Activated CD4-positive, alpha-beta memory T cell treated with anti-CD3 and anti-CD28 coated beads for 36 hours (primary cell): ENCODE data around the gene PGAM1. TPM values are rescaled to one million over a fixed set of nuclear protein-coding genes. Genes with fewer than 3 reads are reported as not detected.
"Not testable (repeated sequence)": the region's sequence is repeated elsewhere in the genome, so short reads cannot be mapped to it uniquely, and the experiment has no call there.

Experiments used
- CTCF ChIA-PET: fragments of 350-600 bp; sonication (Branson Sonifier 250); formaldehyde crosslinking; loops from one replicate; lab custom pipeline; 2021; ENCODE audit warnings: antibody characterized with exemption, inconsistent platforms; lab: Charles Lee
- POLR2A ChIA-PET: fragments of 350-600 bp; sonication (Branson Sonifier 250); formaldehyde crosslinking; loops from one replicate; lab custom pipeline; 2021; ENCODE audit warnings: antibody characterized with exemption; lab: Charles Lee
- DNase-seq: peaks from one replicate; pipeline ENCODE4 v3.0.0-alpha.2; 2020
- H3K27ac Mint-ChIP-seq: one replicate; pipeline ENCODE4 v1.8.0; 2021; ENCODE audit warnings: mixed read lengths
- H3K27me3 Mint-ChIP-seq: one replicate; pipeline ENCODE4 v1.8.0; 2021; ENCODE audit warnings: mixed read lengths
- H3K36me3 Mint-ChIP-seq: one replicate; pipeline ENCODE4 v1.8.0; 2021; ENCODE audit warnings: mixed read lengths
- H3K4me1 Mint-ChIP-seq: one replicate; pipeline ENCODE4 v1.8.0; 2021; ENCODE audit warnings: low read depth, mixed read lengths
- H3K4me3 Mint-ChIP-seq: one replicate; pipeline ENCODE4 v1.8.0; 2021; ENCODE audit warnings: mild to moderate bottlenecking, mixed read lengths
- H3K9me3 Mint-ChIP-seq: one replicate; pipeline ENCODE4 v1.8.0; 2021; ENCODE audit warnings: mixed read lengths
- intact Hi-C: fragments of 100-400 bp; cut with micrococcal nuclease; formaldehyde crosslinking; loops from one replicate; pipeline ENCODE4 v1.15.1; 2023
- total RNA-seq, 2 experiments: library from RNA; stranded (reverse); gene quantifications; one replicate each; pipeline ENCODE4 v1.2.3, GENCODE V29; 2021

PGAM1 gene
- total RNA-seq, 2 experiments from 2014 or later: 1,430 to 1,457 TPM

DNA sequence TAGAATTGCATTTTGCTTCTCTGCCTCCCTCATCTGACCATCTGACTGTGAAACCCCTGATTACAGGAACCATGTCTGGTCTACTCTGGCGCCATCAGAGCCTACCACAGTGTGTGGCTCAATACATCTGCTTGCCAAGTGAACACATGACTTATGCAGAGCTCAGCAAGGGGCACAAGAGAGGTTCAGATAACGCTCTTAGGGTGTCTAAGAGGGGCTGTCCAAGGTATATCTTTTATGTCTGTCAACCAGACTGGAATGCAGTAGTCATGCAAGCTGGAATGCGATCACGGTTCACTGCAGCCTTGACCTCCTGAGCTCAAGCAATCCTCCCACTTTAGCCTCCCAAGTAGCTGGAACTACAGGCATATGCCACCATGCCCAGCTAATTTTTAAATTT, 14.6 kb upstream of the PGAM1 start:
- Mint-ChIP-seq H3K9me3 (no peaks in the 10 kb centered on the region), H3K4me1 (peaks cover 47% of the 10 kb centered on the region), H3K4me3 (no peak overlapping the region), H3K27me3 (no peaks in the 10 kb centered on the region), H3K27ac (no peak overlapping the region), H3K36me3 (no peaks in the 10 kb centered on the region)
- POLR2A ChIA-PET: interaction anchor here (5.3 to 6.2 kb wide), 2 partner anchors 15 to 34 kb away, joined by 70 to 326 read pairs; partner anchors contain the start of genes EXOSC1, PGAM1 and ZDHHC16
- DNase-seq: no peak
- intact Hi-C loops: no loop called here
- CTCF ChIA-PET: interaction anchor here (0.7 to 16.2 kb wide), 7 partner anchors 10 to 142 kb away, joined by 3 to 194 read pairs (median 6); partner anchors contain the start of gene PGAM1

DNA sequence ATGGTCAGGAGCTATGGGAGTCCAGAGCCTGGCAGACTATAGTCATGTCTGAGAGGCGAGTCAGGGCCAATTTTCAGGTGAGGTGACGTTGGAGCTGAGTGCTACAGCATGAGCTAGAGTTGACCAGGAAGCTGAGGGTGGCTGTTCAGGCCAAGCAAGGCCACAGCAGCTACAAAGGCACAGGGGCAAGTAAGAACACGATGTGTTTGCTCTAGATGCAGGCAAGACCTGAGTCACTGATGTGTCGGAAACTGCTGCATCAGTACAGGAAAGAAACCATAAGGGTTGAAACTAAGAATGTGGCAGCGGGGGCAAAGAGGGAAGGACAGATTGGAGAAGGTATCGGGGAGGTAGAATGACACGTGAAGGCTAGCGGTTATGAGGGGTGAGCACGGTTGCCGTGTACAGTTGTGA, 13.1 kb upstream of the PGAM1 start:
- no peaks in the 10 kb centered on the region for H3K27me3 Mint-ChIP-seq
- peak overlapping the region; percentile 59 for H3K4me3 Mint-ChIP-seq
- CTCF ChIA-PET: interaction anchor here (1.4 to 16.2 kb wide), 5 partner anchors 9 to 31 kb away, joined by 9 to 194 read pairs (median 19); partner anchors contain the start of genes PGAM1 and RRP12
- peak overlapping the region; percentile 92 for H3K27ac Mint-ChIP-seq
- POLR2A ChIA-PET: interaction anchor here (0.6 to 6.2 kb wide), 8 partner anchors 8 to 84 kb away, joined by 3 to 326 read pairs (median 13); partner anchors contain the start of genes EXOSC1, PGAM1, RRP12 and ZDHHC16
- H3K4me1 Mint-ChIP-seq: peaks cover 55% of the 10 kb centered on the region
- intact Hi-C loops: loop anchor here (1.0 kb wide), 2 partner anchors 10 to 31 kb away; no protein-coding TSS in a partner anchor
- no peaks in the 10 kb centered on the region for H3K36me3 Mint-ChIP-seq
- H3K9me3 Mint-ChIP-seq: no peaks in the 10 kb centered on the region
- DNase-seq: peak; percentile 90

DNA sequence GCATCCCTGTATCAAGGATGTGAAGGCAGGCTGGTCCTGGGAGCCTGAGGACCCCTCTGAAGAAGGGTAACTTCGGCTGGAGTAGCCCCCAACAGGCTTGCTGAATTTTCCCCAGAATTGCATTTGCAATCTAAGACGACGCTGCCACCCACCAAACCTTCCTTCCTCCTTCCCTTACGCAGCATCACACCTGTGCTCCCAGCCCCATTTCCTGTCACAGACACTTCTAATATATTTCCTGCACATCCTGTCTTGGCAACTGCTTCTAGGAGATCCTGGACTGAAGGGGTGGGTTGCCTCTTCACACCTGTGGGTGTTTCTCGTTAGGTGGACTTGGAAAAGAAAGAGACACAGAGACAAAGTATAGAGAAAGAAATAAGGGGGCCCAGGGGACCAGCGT, 9.4 kb upstream of the PGAM1 start:
- CTCF ChIA-PET: no interaction called here
- peaks cover 84% of the 10 kb centered on the region for H3K4me1 Mint-ChIP-seq

DNA sequence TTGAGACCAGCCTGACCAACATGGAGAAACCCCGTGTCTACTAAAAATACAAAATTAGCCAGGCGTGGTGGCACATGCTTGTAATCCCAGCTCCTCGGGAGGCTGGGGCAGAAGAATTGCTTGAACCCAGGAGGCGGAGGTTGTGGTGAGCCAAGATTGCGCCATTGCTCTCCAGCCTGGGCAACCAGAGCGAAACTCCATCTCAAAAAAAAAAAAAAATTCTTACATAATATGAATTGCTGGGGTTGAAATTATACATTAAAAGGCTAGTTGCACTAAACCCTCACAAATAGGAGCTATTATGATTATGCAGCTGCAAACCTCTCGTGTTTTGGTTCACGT, 2.3 kb upstream of the PGAM1 start:
- intact Hi-C loops: loop anchor here (1.0 to 10.0 kb wide), 4 partner anchors 10 to 836 kb away; partner anchors contain the start of genes LCOR and TM9SF3
- Mint-ChIP-seq H3K36me3 (peaks cover 29% of the 10 kb centered on the region), H3K27ac (peak overlapping the region; percentile 98), H3K4me1 (peaks cover 53% of the 10 kb centered on the region), H3K4me3 (peak overlapping the region; percentile 72)
- POLR2A ChIA-PET: interaction anchor here (0.6 to 10.2 kb wide), 6 partner anchors 10 to 74 kb away, joined by 3 to 326 read pairs (median 13); partner anchors contain the start of gene RRP12
- H3K27me3 Mint-ChIP-seq, DNase-seq, H3K9me3 Mint-ChIP-seq: not testable (repeated sequence)
- CTCF ChIA-PET: interaction anchor here (0.7 to 8.7 kb wide), 3 partner anchors 16 to 212 kb away, joined by 3 to 194 read pairs (median 6); partner anchors contain the start of gene RRP12

More for the DNA sequence above, 9.4 kb upstream of the PGAM1 start:
- H3K36me3 Mint-ChIP-seq: peaks cover 3% of the 10 kb centered on the region
- POLR2A ChIA-PET: interaction anchor here (4.6 to 6.2 kb wide), 2 partner anchors 10 to 18 kb away, joined by 21 to 326 read pairs; partner anchors contain the start of gene PGAM1
- intact Hi-C loops: no loop called here
- H3K4me3 Mint-ChIP-seq: no peak overlapping the region
- no peaks in the 10 kb centered on the region for H3K27me3 Mint-ChIP-seq
- H3K27ac Mint-ChIP-seq: peak overlapping the region; percentile 98
- H3K9me3 Mint-ChIP-seq: no peaks in the 10 kb centered on the region
- DNase-seq: no peak

DNA sequence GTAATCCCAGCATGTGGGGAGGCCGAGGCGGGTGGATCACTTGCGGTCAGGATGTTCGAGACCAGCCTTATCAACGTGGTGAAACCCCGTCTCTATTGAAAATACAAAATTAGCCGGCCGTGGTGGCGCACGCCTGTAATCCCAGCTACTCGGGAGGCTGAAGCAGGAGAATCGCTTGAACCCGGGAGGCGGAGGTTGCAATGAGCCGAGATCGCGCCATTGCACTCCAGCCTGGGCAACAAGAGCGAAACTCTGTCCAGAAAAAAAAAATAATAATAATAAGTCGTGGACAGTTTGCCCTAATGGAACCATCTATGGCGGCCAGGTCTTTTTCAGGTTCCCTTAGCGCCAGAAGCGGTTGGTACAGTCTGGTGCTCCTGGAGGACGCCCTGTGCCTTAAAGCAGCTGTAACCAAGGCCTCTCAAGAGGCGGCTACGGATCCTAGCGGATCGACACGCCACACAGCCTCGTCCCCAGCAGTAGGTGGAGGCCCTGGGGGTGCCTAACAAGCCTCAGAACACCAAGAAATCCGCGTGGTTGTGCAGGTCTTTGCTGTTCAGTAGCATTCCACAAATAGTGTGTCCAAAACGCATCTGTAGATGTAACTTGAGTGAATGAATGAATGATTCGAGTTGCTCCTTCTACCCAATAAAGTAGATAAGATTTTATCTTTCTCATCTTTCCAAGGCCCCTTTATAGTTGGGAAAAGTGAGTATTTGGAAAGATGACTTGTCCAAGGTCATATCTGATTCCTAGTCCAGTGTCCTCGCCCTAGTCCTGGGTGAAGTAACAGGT, 982 bp downstream of the PGAM1 start:
- H3K27ac Mint-ChIP-seq: peak overlapping the region; percentile 98
- H3K9me3 Mint-ChIP-seq: peaks cover 2% of the 10 kb centered on the region
- intact Hi-C loops: loop anchor here (10.0 kb wide), 1 partner anchor 592 kb away; the partner anchor contains the start of gene LCOR
- H3K27me3 Mint-ChIP-seq: peaks cover 2% of the 10 kb centered on the region
- POLR2A ChIA-PET: interaction anchor here (0.8 to 10.2 kb wide), 7 partner anchors 8 to 107 kb away, joined by 3 to 326 read pairs (median 10); partner anchors contain the start of gene RRP12
- no peak for DNase-seq
- peaks cover 56% of the 10 kb centered on the region for H3K36me3 Mint-ChIP-seq
- H3K4me3 Mint-ChIP-seq: peak overlapping the region; percentile 93
- CTCF ChIA-PET: interaction anchor here (1.3 to 3.5 kb wide), 6 partner anchors 8 to 27 kb away, joined by 5 to 35 read pairs (median 16); partner anchors contain the start of gene RRP12
- H3K4me1 Mint-ChIP-seq: peaks cover 41% of the 10 kb centered on the region

DNA sequence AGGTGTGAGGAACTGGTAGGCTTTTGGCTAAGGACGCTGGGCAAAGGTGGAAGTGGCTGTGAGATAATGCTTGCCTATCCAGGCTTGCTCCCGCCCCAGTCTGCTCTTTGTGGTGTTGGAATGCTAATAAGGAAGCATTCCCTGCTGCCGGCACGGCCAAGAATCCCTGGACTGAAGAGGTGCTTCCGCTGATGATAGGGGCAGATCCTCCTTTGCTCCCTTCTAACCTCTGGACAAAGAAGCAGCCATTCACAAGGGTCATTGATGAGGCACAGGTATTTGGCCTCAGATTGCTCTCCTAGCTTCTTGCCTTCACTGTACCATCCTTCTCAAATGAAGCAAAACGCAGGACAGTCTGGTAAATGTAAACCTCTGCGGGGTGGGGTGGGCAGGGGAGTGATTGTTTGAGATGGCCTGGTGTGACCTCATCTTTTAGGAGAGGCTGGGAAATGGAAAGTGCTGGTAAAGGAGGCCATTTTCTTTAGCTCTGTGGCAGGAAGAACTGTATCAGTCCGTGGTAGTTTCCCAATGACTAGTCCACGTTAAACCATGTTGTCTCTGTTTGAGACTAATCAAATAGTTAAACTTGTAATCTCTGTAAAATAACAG, 1.7 kb downstream of the PGAM1 start:
- H3K9me3 Mint-ChIP-seq: peaks cover 2% of the 10 kb centered on the region
- DNase-seq: peak; percentile 78
- ChIA-PET CTCF (interaction anchor here (1.3 to 3.5 kb wide), 6 partner anchors 9 to 27 kb away, joined by 5 to 35 read pairs (median 16); partner anchors contain the start of gene RRP12), POLR2A (interaction anchor here (0.8 to 10.2 kb wide), 9 partner anchors 9 to 107 kb away, joined by 3 to 326 read pairs (median 10); partner anchors contain the start of gene RRP12)
- peak overlapping the region; percentile 93 for H3K4me3 Mint-ChIP-seq
- H3K4me1 Mint-ChIP-seq: peaks cover 43% of the 10 kb centered on the region
- H3K36me3 Mint-ChIP-seq: peaks cover 59% of the 10 kb centered on the region
- H3K27ac Mint-ChIP-seq: peak overlapping the region; percentile 98
- H3K27me3 Mint-ChIP-seq: peaks cover 2% of the 10 kb centered on the region
- intact Hi-C loops: loop anchor here (1.0 to 10.0 kb wide), 5 partner anchors 17 to 593 kb away; partner anchors contain the start of genes LCOR, MMS19, PI4K2A and UBTD1

DNA sequence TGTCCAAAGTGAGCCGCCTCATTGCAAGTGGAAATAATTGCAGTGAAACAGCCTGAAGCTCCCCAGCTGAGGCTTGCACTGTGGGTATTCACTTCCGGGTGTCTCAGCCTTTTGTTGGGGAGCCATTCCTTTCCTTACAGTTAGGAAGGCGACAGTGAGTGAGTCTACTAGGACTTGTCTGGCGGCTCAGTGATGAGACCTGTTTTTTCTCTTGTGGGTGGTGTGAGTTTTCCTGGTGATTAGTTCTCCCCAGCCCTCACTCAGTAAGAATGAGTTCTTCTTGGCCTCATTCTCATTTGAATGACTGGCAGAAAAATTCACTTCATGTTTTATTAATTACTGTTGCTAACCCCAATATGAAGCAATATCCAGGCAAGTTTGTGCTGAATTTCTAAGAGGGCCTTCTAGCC, 2.6 kb downstream of the PGAM1 start:
- Mint-ChIP-seq H3K36me3 (peaks cover 63% of the 10 kb centered on the region), H3K9me3 (peaks cover 2% of the 10 kb centered on the region), H3K4me1 (peaks cover 36% of the 10 kb centered on the region), H3K4me3 (peak overlapping the region; percentile 93), H3K27ac (peak overlapping the region; percentile 98), H3K27me3 (peaks cover 2% of the 10 kb centered on the region)
- ChIA-PET CTCF (interaction anchor here (0.9 to 3.5 kb wide), 6 partner anchors 10 to 28 kb away, joined by 5 to 35 read pairs (median 16); partner anchors contain the start of gene RRP12), POLR2A (interaction anchor here (1.3 to 10.2 kb wide), 8 partner anchors 10 to 69 kb away, joined by 6 to 326 read pairs (median 14); partner anchors contain the start of gene RRP12)
- peak; percentile 67 for DNase-seq
- intact Hi-C loops: loop anchor here (1.0 to 10.0 kb wide), 5 partner anchors 16 to 594 kb away; partner anchors contain the start of genes LCOR, MMS19, PI4K2A and UBTD1

DNA sequence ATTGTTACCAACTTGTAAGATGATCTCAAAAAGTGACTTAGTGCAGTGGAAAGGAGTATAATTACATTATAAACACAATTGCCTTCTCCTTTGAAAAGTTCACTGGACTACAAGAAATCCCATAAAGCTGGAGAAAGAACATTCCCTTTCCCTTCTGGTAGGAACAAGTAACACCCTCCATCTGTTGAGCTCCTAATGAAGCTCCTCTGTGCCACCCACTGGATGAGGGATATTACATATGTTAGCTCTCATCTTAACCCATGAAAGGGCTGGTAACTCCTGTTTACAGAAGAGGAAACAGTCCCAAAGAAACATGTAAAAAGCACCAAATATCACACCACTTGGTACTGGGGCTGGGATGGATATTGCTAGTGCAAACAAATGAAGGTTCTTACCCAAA, 8.1 kb downstream of the PGAM1 start:
- H3K36me3 Mint-ChIP-seq: peaks cover 58% of the 10 kb centered on the region
- H3K27ac Mint-ChIP-seq: peak overlapping the region; percentile 86
- intact Hi-C loops: no loop called here
- peaks cover 23% of the 10 kb centered on the region for H3K4me1 Mint-ChIP-seq
- H3K4me3 Mint-ChIP-seq: no peak overlapping the region
- no peak for DNase-seq
- H3K27me3 Mint-ChIP-seq: no peaks in the 10 kb centered on the region
- no peaks in the 10 kb centered on the region for H3K9me3 Mint-ChIP-seq
- ChIA-PET CTCF (interaction anchor here (0.9 to 2.5 kb wide), 6 partner anchors 11 to 33 kb away, joined by 3 to 13 read pairs (median 4); partner anchors contain the start of gene RRP12), POLR2A (interaction anchor here (0.7 to 2.9 kb wide), 6 partner anchors 9 to 33 kb away, joined by 3 to 37 read pairs (median 8); partner anchors contain the start of gene RRP12)

DNA sequence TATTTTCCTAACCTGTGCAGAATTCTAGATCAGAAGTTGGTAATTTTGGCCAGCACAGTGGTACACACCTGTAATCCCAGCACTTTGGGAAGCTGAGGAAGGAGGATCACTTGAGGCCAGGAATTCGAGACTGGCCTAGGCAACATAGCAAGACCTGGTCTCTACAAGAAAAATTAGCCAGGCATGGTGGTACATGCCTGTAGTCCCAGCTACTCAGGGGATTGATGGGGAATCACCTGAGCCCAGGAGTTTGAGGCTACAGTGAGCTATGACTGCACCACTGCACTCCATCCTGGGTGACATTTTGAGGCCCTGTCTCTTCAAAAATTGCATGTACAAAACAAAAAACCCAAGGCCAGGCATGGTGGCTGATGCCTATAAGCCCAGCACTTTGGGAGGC, 8.6 kb downstream of the PGAM1 start:
- intact Hi-C loops: no loop called here
- H3K36me3 Mint-ChIP-seq: peaks cover 54% of the 10 kb centered on the region
- CTCF ChIA-PET: interaction anchor here (0.6 to 2.5 kb wide), 7 partner anchors 10 to 33 kb away, joined by 3 to 13 read pairs (median 3); partner anchors contain the start of gene RRP12

DNA sequence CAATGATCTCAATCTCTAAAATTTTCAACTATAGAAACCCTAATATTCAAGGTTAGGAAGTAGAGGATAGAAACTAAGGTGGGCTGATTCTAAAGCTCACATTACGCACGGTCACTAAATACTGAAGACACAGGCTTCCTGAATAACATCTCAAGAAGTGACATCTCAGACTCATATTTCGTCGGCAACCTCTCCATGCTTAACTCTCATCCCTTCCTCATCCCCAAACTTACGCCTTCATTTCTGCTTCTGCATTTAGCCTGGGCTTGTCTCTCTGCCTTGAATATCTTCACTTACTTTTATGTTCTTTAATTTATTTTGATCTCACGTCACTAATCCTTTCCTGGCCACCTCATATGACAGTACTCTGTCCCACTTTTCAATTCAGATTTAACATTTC, 9.2 kb downstream of the PGAM1 start:
- intact Hi-C loops: no loop called here
- H3K36me3 Mint-ChIP-seq: peaks cover 52% of the 10 kb centered on the region
- no peaks in the 10 kb centered on the region for H3K27me3 Mint-ChIP-seq
- ChIA-PET POLR2A (interaction anchor here (1.8 to 2.9 kb wide), 4 partner anchors 8 to 34 kb away, joined by 4 to 37 read pairs (median 14); partner anchors contain the start of gene RRP12), CTCF (interaction anchor here (0.6 to 2.5 kb wide), 3 partner anchors 10 to 31 kb away, joined by 3 to 13 read pairs (median 7); no protein-coding TSS in a partner anchor)
- H3K27ac Mint-ChIP-seq: no peak overlapping the region
- H3K9me3 Mint-ChIP-seq: no peaks in the 10 kb centered on the region
- H3K4me3 Mint-ChIP-seq: no peak overlapping the region
- DNase-seq: no peak
- H3K4me1 Mint-ChIP-seq: peaks cover 14% of the 10 kb centered on the region

More for the DNA sequence above, 8.6 kb downstream of the PGAM1 start:
- no peaks in the 10 kb centered on the region for H3K27me3 Mint-ChIP-seq
- H3K4me3 Mint-ChIP-seq: no peak overlapping the region
- H3K4me1 Mint-ChIP-seq: peaks cover 18% of the 10 kb centered on the region
- POLR2A ChIA-PET: interaction anchor here (0.7 to 2.9 kb wide), 6 partner anchors 9 to 33 kb away, joined by 3 to 37 read pairs (median 8); partner anchors contain the start of gene RRP12
- H3K9me3 Mint-ChIP-seq: no peaks in the 10 kb centered on the region
- H3K27ac Mint-ChIP-seq: peak overlapping the region; percentile 86
- DNase-seq: no peak
